Upper lobe of left lung (tissue), 4 donors: ENCODE results near the gene TFB2M.

Source experiments
- CTCF ChIP-seq, 6 experiments: fragments of 450-650 bp in 4 of 6; fragments of 200-600 bp in 2 of 6; sonication (generic) in 2 of 6; IDR thresholded peaks; one replicate each; pipeline ENCODE4 v1.5.1; 2016 to 2019; ENCODE audit warnings: antibody characterized with exemption in 6 of 6
- POLR2A ChIP-seq, 4 donors: fragments of 450-650 bp; IDR thresholded peaks; one replicate each; pipeline ENCODE4 v1.5.1; 2016 to 2017; ENCODE audit warnings: antibody characterized with exemption in 4 of 4, mild to moderate bottlenecking in 2 of 4
- POLR2AphosphoS5 ChIP-seq, 2 donors: sonication (generic); formaldehyde crosslinking; IDR thresholded peaks; one replicate each; pipeline ENCODE4 v1.5.1; 2017; ENCODE audit warnings: antibody characterized with exemption in 2 of 2

GRCh38 chr1:246513619-246514343, 52.3 kb downstream of the TFB2M start:
- TF ChIP-seq POLR2AphosphoS5 (IDR thresholded peaks at IDR 0.05) (no peak), CTCF (IDR thresholded peaks at IDR 0.05) (no peak), POLR2A (IDR thresholded peaks at IDR 0.05) (no peak)
